Adrenal gland (tissue), 5 donors: Measurements from ENCODE around the gene PTPRD.

Experiments
- POLR2A ChIP-seq, 2 donors: fragments of 450-650 bp; IDR thresholded peaks; one replicate each; pipeline ENCODE4 v1.6.1; 2017; ENCODE audit warnings: antibody characterized with exemption in 2 of 2, mild to moderate bottlenecking in 2 of 2, moderate library complexity in 1 of 2
- TF ChIP-seq, protein P1 (sequence below), 6 experiments: fragments of 450-650 bp in 4 of 6; fragments of 200-600 bp in 2 of 6; sonication (generic) in 1 of 6; IDR thresholded peaks; 1 replicate in 5 of 6; 2 replicates in 1 of 6; pipeline versions ENCODE4 v1.5.1 to v1.8.0; 2016 to 2021; ENCODE audit warnings: antibody characterized with exemption in 6 of 6, mild to moderate bottlenecking in 2 of 6, moderate library complexity in 1 of 6
- donor health status: DM: no; HTN: no; CAD: no.

DNA sequence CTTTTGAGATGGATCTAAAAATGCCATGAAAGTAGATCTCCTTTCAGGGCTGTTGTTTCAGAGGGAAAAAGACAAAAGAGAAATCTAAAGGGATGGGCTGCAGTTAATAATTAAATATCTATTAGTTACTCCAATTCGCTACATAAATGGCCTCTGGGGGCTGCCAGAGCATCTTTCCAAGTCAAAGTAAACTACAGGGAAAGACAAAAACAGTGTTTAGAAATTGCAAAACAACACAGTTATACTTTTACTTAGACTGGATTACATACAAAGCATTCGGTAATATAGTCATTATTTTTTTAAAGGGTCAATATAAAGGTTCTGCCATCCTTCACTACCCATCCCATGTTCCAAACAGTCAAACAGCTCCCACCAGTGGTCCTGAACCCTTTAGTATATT is 1959.7 kb downstream of the PTPRD start:
- TF ChIP-seq, protein P1, sequence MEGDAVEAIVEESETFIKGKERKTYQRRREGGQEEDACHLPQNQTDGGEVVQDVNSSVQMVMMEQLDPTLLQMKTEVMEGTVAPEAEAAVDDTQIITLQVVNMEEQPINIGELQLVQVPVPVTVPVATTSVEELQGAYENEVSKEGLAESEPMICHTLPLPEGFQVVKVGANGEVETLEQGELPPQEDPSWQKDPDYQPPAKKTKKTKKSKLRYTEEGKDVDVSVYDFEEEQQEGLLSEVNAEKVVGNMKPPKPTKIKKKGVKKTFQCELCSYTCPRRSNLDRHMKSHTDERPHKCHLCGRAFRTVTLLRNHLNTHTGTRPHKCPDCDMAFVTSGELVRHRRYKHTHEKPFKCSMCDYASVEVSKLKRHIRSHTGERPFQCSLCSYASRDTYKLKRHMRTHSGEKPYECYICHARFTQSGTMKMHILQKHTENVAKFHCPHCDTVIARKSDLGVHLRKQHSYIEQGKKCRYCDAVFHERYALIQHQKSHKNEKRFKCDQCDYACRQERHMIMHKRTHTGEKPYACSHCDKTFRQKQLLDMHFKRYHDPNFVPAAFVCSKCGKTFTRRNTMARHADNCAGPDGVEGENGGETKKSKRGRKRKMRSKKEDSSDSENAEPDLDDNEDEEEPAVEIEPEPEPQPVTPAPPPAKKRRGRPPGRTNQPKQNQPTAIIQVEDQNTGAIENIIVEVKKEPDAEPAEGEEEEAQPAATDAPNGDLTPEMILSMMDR (IDR thresholded peaks at IDR 0.05): no peak
- no peak for TF ChIP-seq POLR2A (IDR thresholded peaks at IDR 0.05)
